T-helper 2 cell treated with Interferon-gamma antibody and Interleukin-4, amounts not matched to agents 5 μg/mL and 100 μg/mL, for 36 hours (primary cell): ENCODE results near the gene SCGB2B2.
"Not testable (repeated sequence)": the region's sequence is repeated elsewhere in the genome, so short reads cannot be mapped to it uniquely, and the experiment has no call there.

Source experiments
- DNase-seq: peaks from one replicate; pipeline ENCODE4 v3.0.0; 2021; ENCODE audit warnings: low spot score
- H3K27ac Mint-ChIP-seq: one replicate; pipeline ENCODE4 v1.8.0; 2021; ENCODE audit warnings: mild to moderate bottlenecking, mixed read lengths
- H3K27me3 Mint-ChIP-seq: one replicate; pipeline ENCODE4 v1.8.0; 2021; ENCODE audit warnings: low read depth, mixed read lengths
- H3K36me3 Mint-ChIP-seq: one replicate; pipeline ENCODE4 v1.8.0; 2021; ENCODE audit warnings: low read depth, mixed read lengths
- H3K4me1 Mint-ChIP-seq: one replicate; pipeline ENCODE4 v1.8.0; 2021; ENCODE audit warnings: low read depth, mixed read lengths
- H3K4me3 Mint-ChIP-seq: one replicate; pipeline ENCODE4 v1.8.0; 2022; ENCODE audit warnings: mild to moderate bottlenecking, moderate library complexity, mixed read lengths
- H3K9me3 Mint-ChIP-seq: one replicate; pipeline ENCODE4 v1.8.0; 2021; ENCODE audit warnings: mixed read lengths

SCGB2B2 gene

GRCh38 chr19:34665275-34665674, 11.7 kb downstream of the SCGB2B2 start:
- not testable (repeated sequence) for H3K36me3 Mint-ChIP-seq, H3K27me3 Mint-ChIP-seq, H3K9me3 Mint-ChIP-seq, H3K27ac Mint-ChIP-seq, H3K4me1 Mint-ChIP-seq, DNase-seq, H3K4me3 Mint-ChIP-seq

- Mint-ChIP-seq H3K27ac (no peak overlapping the region), H3K4me3 (no peak overlapping the region), H3K27me3 (no peaks in the 10 kb centered on the region), H3K36me3 (peaks cover 2% of the 10 kb centered on the region), H3K9me3 (no peaks in the 10 kb centered on the region), H3K4me1 (peaks cover 10% of the 10 kb centered on the region)
- no peak for DNase-seq
Observed at GRCh38 chr19:34664870-34665269, 12.1 kb downstream of the SCGB2B2 start.

DNA sequence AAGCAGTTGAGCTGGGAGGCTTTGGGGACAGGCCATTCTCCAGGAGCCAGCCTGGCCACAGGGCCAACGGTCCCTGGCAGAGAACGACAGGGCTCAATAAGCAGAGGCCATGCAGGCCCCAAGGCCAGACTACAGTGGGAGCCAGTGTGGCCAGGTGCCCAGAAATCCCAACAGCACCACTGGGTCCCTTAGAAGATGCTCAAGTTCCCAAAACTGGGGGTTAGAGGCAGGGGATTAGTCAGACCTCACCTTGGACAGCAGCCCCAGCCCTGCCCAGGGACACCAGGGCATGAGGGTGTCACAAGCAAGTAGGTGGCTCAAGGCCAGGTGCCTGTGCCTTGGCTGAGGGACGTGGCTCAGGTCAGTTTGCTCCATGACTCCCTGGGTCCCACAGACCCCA, 12.8 kb downstream of the SCGB2B2 start:
- H3K27me3 Mint-ChIP-seq, result no peaks in the 10 kb centered on the region
- DNase-seq, result no peak
- peaks cover 10% of the 10 kb centered on the region for H3K4me1 Mint-ChIP-seq
- H3K4me3 Mint-ChIP-seq, result no peak overlapping the region
- H3K9me3 Mint-ChIP-seq, result no peaks in the 10 kb centered on the region
- peaks cover 2% of the 10 kb centered on the region for H3K36me3 Mint-ChIP-seq
- no peak overlapping the region for H3K27ac Mint-ChIP-seq

DNA sequence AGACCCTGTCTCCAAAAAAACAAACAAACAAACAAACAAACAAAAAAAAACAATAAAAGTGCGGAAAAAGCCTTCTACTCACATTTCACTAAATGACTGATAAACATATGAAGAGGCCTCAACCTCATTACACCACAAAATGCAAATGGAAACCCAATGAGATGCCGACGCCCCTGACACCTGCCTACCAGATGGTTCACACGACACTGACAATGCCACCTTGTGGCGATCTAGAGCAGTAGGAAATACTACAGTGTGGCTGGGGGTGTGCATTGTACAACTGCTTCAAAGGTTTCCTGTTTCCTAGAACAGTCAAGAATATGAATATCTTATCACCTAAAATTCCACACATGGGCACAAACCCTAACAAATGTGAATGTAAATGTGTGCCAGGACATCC, 14.0 kb downstream of the SCGB2B2 start:
- peaks cover 10% of the 10 kb centered on the region for H3K4me1 Mint-ChIP-seq
- peaks cover 3% of the 10 kb centered on the region for H3K9me3 Mint-ChIP-seq
- H3K36me3 Mint-ChIP-seq, result peaks cover 2% of the 10 kb centered on the region
- no peaks in the 10 kb centered on the region for H3K27me3 Mint-ChIP-seq
- no peak overlapping the region for H3K27ac Mint-ChIP-seq
- no peak overlapping the region for H3K4me3 Mint-ChIP-seq
- DNase-seq, result no peak

- DNase-seq, result no peak
- no peaks in the 10 kb centered on the region for H3K36me3 Mint-ChIP-seq
- H3K4me3 Mint-ChIP-seq, result no peak overlapping the region
- H3K4me1 Mint-ChIP-seq, result peaks cover 6% of the 10 kb centered on the region
- H3K9me3 Mint-ChIP-seq, result peaks cover 8% of the 10 kb centered on the region
- no peaks in the 10 kb centered on the region for H3K27me3 Mint-ChIP-seq
- H3K27ac Mint-ChIP-seq, result no peak overlapping the region
Observed at GRCh38 chr19:34661357-34661756, 15.6 kb downstream of the SCGB2B2 start.

- H3K4me1 Mint-ChIP-seq, result no peaks in the 10 kb centered on the region
- no peak for DNase-seq
- H3K36me3 Mint-ChIP-seq, result no peaks in the 10 kb centered on the region
- peaks cover 30% of the 10 kb centered on the region for H3K9me3 Mint-ChIP-seq
- H3K27me3 Mint-ChIP-seq, result peaks cover 4% of the 10 kb centered on the region
- H3K27ac Mint-ChIP-seq, result no peak overlapping the region
- no peak overlapping the region for H3K4me3 Mint-ChIP-seq
Observed at GRCh38 chr19:34655651-34656050, 21.3 kb downstream of the SCGB2B2 start.

- Mint-ChIP-seq H3K4me3 (no peak overlapping the region), H3K4me1 (no peaks in the 10 kb centered on the region), H3K27me3 (peaks cover 4% of the 10 kb centered on the region), H3K36me3 (no peaks in the 10 kb centered on the region), H3K27ac (no peak overlapping the region), H3K9me3 (peaks cover 33% of the 10 kb centered on the region)
- DNase-seq, result no peak
Observed at GRCh38 chr19:34654796-34655195, 22.2 kb downstream of the SCGB2B2 start.

- Mint-ChIP-seq H3K9me3 (peaks cover 25% of the 10 kb centered on the region), H3K4me3 (no peak overlapping the region), H3K4me1 (no peaks in the 10 kb centered on the region), H3K27ac (no peak overlapping the region), H3K36me3 (no peaks in the 10 kb centered on the region), H3K27me3 (peaks cover 4% of the 10 kb centered on the region)
- DNase-seq, result no peak
Observed at GRCh38 chr19:34651747-34652146, 25.2 kb downstream of the SCGB2B2 start.

DNA sequence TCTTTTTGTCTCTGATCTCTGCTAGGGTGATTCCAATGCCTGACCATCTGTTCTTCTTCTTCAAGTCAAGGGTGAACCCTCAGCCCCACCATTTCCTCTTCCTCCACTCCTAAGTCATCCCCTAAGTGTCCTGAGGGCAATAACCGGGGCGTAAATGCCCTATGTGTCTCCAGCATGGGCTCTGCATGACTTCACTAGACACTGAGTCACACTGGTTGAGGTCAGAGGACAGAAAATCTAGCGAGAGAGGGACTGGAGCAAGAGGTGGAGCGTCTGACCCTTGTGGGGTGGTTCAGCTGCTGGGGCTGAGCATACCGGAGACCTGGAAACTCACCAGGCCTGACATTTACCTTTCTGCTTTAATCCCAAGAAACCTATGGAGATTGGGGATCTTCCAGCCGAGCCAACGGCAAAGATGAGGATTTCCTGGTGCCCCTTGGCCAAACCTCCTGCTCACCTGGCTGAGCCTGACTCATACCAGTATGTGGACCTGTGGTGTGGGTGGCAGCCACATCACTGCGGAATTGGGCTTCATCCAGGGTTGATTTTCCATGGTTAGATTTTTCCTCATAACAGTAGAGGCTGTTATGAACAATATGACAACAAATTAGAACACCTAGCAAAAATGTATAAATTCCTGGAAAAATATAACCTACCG, 26.9 kb downstream of the SCGB2B2 start:
- H3K27me3 Mint-ChIP-seq, result peaks cover 4% of the 10 kb centered on the region
- no peak for DNase-seq
- H3K9me3 Mint-ChIP-seq, result peaks cover 25% of the 10 kb centered on the region
- H3K27ac Mint-ChIP-seq, result no peak overlapping the region
- H3K4me3 Mint-ChIP-seq, result no peak overlapping the region
- no peaks in the 10 kb centered on the region for H3K36me3 Mint-ChIP-seq
- H3K4me1 Mint-ChIP-seq, result no peaks in the 10 kb centered on the region

GRCh38 chr19:34645551-34645950, 31.4 kb downstream of the SCGB2B2 start:
- H3K4me1 Mint-ChIP-seq, result no peaks in the 10 kb centered on the region
- H3K36me3 Mint-ChIP-seq, result no peaks in the 10 kb centered on the region
- H3K27ac Mint-ChIP-seq, result no peak overlapping the region
- no peaks in the 10 kb centered on the region for H3K27me3 Mint-ChIP-seq
- H3K4me3 Mint-ChIP-seq, result no peak overlapping the region
- DNase-seq, result no peak
- peaks cover 2% of the 10 kb centered on the region for H3K9me3 Mint-ChIP-seq

- no peak for DNase-seq
- no peaks in the 10 kb centered on the region for H3K36me3 Mint-ChIP-seq
- no peaks in the 10 kb centered on the region for H3K4me1 Mint-ChIP-seq
- no peaks in the 10 kb centered on the region for H3K27me3 Mint-ChIP-seq
- no peak overlapping the region for H3K27ac Mint-ChIP-seq
- H3K9me3 Mint-ChIP-seq, result no peaks in the 10 kb centered on the region
- no peak overlapping the region for H3K4me3 Mint-ChIP-seq
Observed at GRCh38 chr19:34644991-34645461, 31.9 kb downstream of the SCGB2B2 start.

DNA sequence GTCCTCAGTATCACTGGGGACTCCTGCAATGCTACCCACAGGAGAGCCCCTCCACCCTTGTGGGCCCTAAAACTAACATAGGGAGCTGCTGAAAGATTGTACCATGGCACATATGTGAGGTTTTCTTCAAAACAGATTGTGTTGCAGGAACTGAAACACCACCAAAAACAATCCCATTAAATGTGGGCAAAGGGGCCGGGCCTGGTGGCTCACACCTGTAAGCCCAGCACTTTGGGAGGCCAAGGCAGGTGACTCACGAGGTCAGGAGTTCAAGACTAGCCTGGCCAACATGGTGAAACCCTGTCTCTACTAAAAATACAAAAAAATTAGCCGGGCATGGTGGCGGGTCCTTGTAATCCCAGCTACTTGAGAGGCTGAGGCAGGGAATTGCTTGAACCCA, 34.7 kb downstream of the SCGB2B2 start:
- Mint-ChIP-seq H3K4me3 (no peak overlapping the region), H3K27ac (no peak overlapping the region), H3K9me3 (no peaks in the 10 kb centered on the region), H3K27me3 (no peaks in the 10 kb centered on the region), H3K36me3 (no peaks in the 10 kb centered on the region), H3K4me1 (peaks cover 3% of the 10 kb centered on the region)
- DNase-seq, result no peak

GRCh38 chr19:34639491-34640085, 37.4 kb downstream of the SCGB2B2 start:
- Mint-ChIP-seq H3K27me3 (no peaks in the 10 kb centered on the region), H3K4me3 (no peak overlapping the region), H3K4me1 (peaks cover 3% of the 10 kb centered on the region), H3K36me3 (no peaks in the 10 kb centered on the region), H3K9me3 (peaks cover 14% of the 10 kb centered on the region), H3K27ac (no peak overlapping the region)
- peak; percentile 32 for DNase-seq

- Mint-ChIP-seq H3K9me3 (peaks cover 30% of the 10 kb centered on the region), H3K4me3 (no peak overlapping the region), H3K4me1 (no peaks in the 10 kb centered on the region), H3K27ac (no peak overlapping the region), H3K36me3 (no peaks in the 10 kb centered on the region), H3K27me3 (no peaks in the 10 kb centered on the region)
- no peak for DNase-seq
Observed at GRCh38 chr19:34633802-34634201, 43.2 kb downstream of the SCGB2B2 start.
